Upper lobe of right lung (tissue), 1 donor: ENCODE measurements around the gene GLP1R. TPM values are rescaled to one million over a fixed set of nuclear protein-coding genes. Genes with fewer than 3 reads are reported as not detected.

Source experiments
- ATAC-seq: fragments of 200-7000 bp; cut with Tn5 transposase; one replicate; pipeline ENCODE4 v1.9.1; 2020; ENCODE audit warnings: mild to moderate bottlenecking, moderate library complexity
- DNase-seq: peaks from one replicate; pipeline ENCODE4 v3.0.0-alpha.2; 2020
- H3K27ac ChIP-seq: fragments of 200-600 bp; one replicate; pipeline ENCODE4 v1.8.0; 2022
- H3K27me3 ChIP-seq: fragments of 200-600 bp; one replicate; pipeline ENCODE4 v1.8.0; 2022; ENCODE audit warnings: mild to moderate bottlenecking
- H3K36me3 ChIP-seq: fragments of 200-600 bp; one replicate; pipeline ENCODE4 v1.8.0; 2022
- H3K4me1 ChIP-seq: fragments of 200-600 bp; one replicate; pipeline ENCODE4 v1.8.0; 2022
- H3K4me3 ChIP-seq: fragments of 200-600 bp; one replicate; pipeline ENCODE4 v1.8.0; 2022; ENCODE audit warnings: mild to moderate bottlenecking
- H3K9me3 ChIP-seq: fragments of 200-600 bp; one replicate; pipeline ENCODE4 v1.8.0; 2022
- CTCF ChIP-seq: fragments of 200-600 bp; IDR thresholded peaks from one replicate; pipeline ENCODE4 v1.8.0; 2022; ENCODE audit warnings: antibody characterized with exemption
- intact Hi-C: fragments of 100-400 bp; cut with DNase I; formaldehyde crosslinking; loops from one replicate; pipeline ENCODE4 v1.11.0; 2022
- total RNA-seq: library from RNA; stranded (reverse); fragmentation: NEBNext Ultra II Directional; extraction: Animal tissue kit (Norgen Biotek cat#: 25700); gene quantifications from one replicate; pipeline ENCODE4 v1.2.1, GENCODE V29; 2021
- donor health status: DM: no; HTN: yes; CAD: no; lungs with severe emphysema.

The GLP1R gene
- total RNA-seq, 1 donor from 2014 or later = not detected

GRCh38 chr6:39044181-39044580, 4.4 kb upstream of the GLP1R start:
- ATAC-seq (no peak), DNase-seq (no peak)
- Histone ChIP-seq H3K36me3 (no peaks in the 10 kb centered on the region), H3K27me3 (peaks cover 32% of the 10 kb centered on the region), H3K9me3 (no peaks in the 10 kb centered on the region), H3K4me3 (no peak overlapping the region), H3K27ac (no peak overlapping the region), H3K4me1 (peaks cover 6% of the 10 kb centered on the region)
- intact Hi-C loops = no loop called here
- TF ChIP-seq CTCF = no peak

- no peak for TF ChIP-seq CTCF
- intact Hi-C loops = no loop called here
- Histone ChIP-seq H3K4me1 (peaks cover 6% of the 10 kb centered on the region), H3K9me3 (no peaks in the 10 kb centered on the region), H3K27me3 (peaks cover 40% of the 10 kb centered on the region), H3K36me3 (no peaks in the 10 kb centered on the region), H3K27ac (no peak overlapping the region), H3K4me3 (no peak overlapping the region)
- no peak for DNase-seq
- ATAC-seq = no peak
Observed at GRCh38 chr6:39047434-39048327, 900 bp upstream of the GLP1R start.

GRCh38 chr6:39049575-39050283, 1.1 kb downstream of the GLP1R start:
- peaks cover 6% of the 10 kb centered on the region for H3K4me1 ChIP-seq
- H3K27ac ChIP-seq = no peak overlapping the region
- no peaks in the 10 kb centered on the region for H3K36me3 ChIP-seq
- H3K4me3 ChIP-seq = no peak overlapping the region
- DNase-seq (peak; percentile 57), ATAC-seq (no peak)
- peaks cover 40% of the 10 kb centered on the region for H3K27me3 ChIP-seq
- H3K9me3 ChIP-seq = no peaks in the 10 kb centered on the region
- TF ChIP-seq CTCF = no peak
- intact Hi-C loops = no loop called here

- no peak for ATAC-seq
- peaks cover 40% of the 10 kb centered on the region for H3K27me3 ChIP-seq
- H3K4me1 ChIP-seq = peaks cover 6% of the 10 kb centered on the region
- H3K27ac ChIP-seq = no peak overlapping the region
- no peak for TF ChIP-seq CTCF
- H3K4me3 ChIP-seq = no peak overlapping the region
- DNase-seq = no peak
- no peaks in the 10 kb centered on the region for H3K9me3 ChIP-seq
- intact Hi-C loops = no loop called here
- no peaks in the 10 kb centered on the region for H3K36me3 ChIP-seq
Observed at GRCh38 chr6:39050453-39051112, 2.0 kb downstream of the GLP1R start.

GRCh38 chr6:39051399-39052122, 3.0 kb downstream of the GLP1R start:
- DNase-seq (peak; percentile 20), ATAC-seq (no peak)
- intact Hi-C loops = no loop called here
- H3K36me3 ChIP-seq = no peaks in the 10 kb centered on the region
- peaks cover 6% of the 10 kb centered on the region for H3K4me1 ChIP-seq
- H3K9me3 ChIP-seq = no peaks in the 10 kb centered on the region
- no peak overlapping the region for H3K27ac ChIP-seq
- peaks cover 37% of the 10 kb centered on the region for H3K27me3 ChIP-seq
- TF ChIP-seq CTCF = no peak
- H3K4me3 ChIP-seq = no peak overlapping the region
